H1 (cell line): ENCODE measurements around the gene USPL1. TPM values are rescaled to one million over a fixed set of nuclear protein-coding genes. Genes with fewer than 3 reads are reported as not detected.

Experiments used
- BACH1 ChIP-seq: IDR thresholded peaks from 2 replicates; pipeline ENCODE4 v1.6.1; 2012; ENCODE audit warnings: low read length, improper control_type of control experiment
- CHD2 ChIP-seq: IDR thresholded peaks from 2 replicates; pipeline ENCODE4 v1.6.1; 2012; ENCODE audit warnings: low read length, improper control_type of control experiment
- GABPA ChIP-seq: IDR thresholded peaks from 2 replicates; pipeline ENCODE4 v1.6.1; 2011; ENCODE audit warnings: mild to moderate bottlenecking, low read length, moderate library complexity, borderline replicate concordance; ENCODE audit not compliant: insufficient read depth
- GTF2F1 ChIP-seq: IDR thresholded peaks from 2 replicates; pipeline ENCODE4 v1.6.1; 2012; ENCODE audit warnings: low read depth, low read length, improper control_type of control experiment, borderline replicate concordance
- HDAC2 ChIP-seq, 2 experiments: fragments of 300-600 bp in 1 of 2; sonication (generic) in 1 of 2; IDR thresholded peaks; 2 replicates each; pipeline ENCODE4 v1.6.1; 2011 to 2012; ENCODE audit warnings: low read depth in 2 of 2, low read length in 2 of 2, mild to moderate bottlenecking in 2 of 2, moderate library complexity in 2 of 2, borderline replicate concordance in 1 of 2, inconsistent platforms in 1 of 2
- KDM4A ChIP-seq: IDR thresholded peaks from one replicate; pipeline ENCODE4 v1.7.1; 2012; ENCODE audit warnings: low read depth, mild to moderate bottlenecking, moderate library complexity, low read length, inconsistent platforms; ENCODE audit not compliant: severe bottlenecking
- MAFK ChIP-seq: IDR thresholded peaks from 2 replicates; pipeline ENCODE4 v1.6.1; 2012; ENCODE audit warnings: low read depth, mild to moderate bottlenecking, improper control_type of control experiment, low read length
- NRF1 ChIP-seq: IDR thresholded peaks from 2 replicates; pipeline ENCODE4 v1.6.1; 2011; ENCODE audit warnings: mild to moderate bottlenecking, low read depth, low read length, improper control_type of control experiment
- POLR2A ChIP-seq, 2 experiments: IDR thresholded peaks; 1 replicate in 1 of 2; 2 replicates in 1 of 2; pipeline ENCODE4 v1.6.1; 2011; ENCODE audit warnings: low read depth in 2 of 2, low read length in 2 of 2, mild to moderate bottlenecking in 2 of 2; ENCODE audit errors: control extremely low read depth in 1 of 2
- POU5F1 ChIP-seq: IDR thresholded peaks from 2 replicates; pipeline ENCODE4 v1.6.1; 2011; ENCODE audit warnings: low read depth, mild to moderate bottlenecking, low read length, moderate library complexity
- RBBP5 ChIP-seq: IDR thresholded peaks from 2 replicates; pipeline ENCODE4 v1.7.1; 2012; ENCODE audit warnings: low read depth, mild to moderate bottlenecking, inconsistent platforms, low read length, moderate library complexity, borderline replicate concordance
- TAF1 ChIP-seq: IDR thresholded peaks from 2 replicates; pipeline ENCODE4 v1.6.1; 2011; ENCODE audit warnings: mild to moderate bottlenecking, low read depth, low read length
- polyA plus RNA-seq, 7 experiments: library from polyadenylated mRNA; depleted of rRNA in 3 of 7; stranded (reverse) in 5 of 7; unstranded in 2 of 7; fragments of >200 nt in 5 of 7; fragments of 200-250 nt in 2 of 7; gene quantifications; 1 replicate in 5 of 7; 2 replicates in 1 of 7; 4 replicates in 1 of 7; pipeline versions ENCODE4 v1.2.1 to v1.2.3, GENCODE V29; 2011 to 2013; ENCODE audit warnings: missing spikeins in 2 of 7, mixed read lengths in 2 of 7
- total RNA-seq: library from RNA; stranded (reverse); fragmentation: NEBNext Ultra II Directional; extraction: Animal tissue kit (Norgen Biotek cat#: 25700); gene quantifications from 2 replicates; pipeline ENCODE4 v1.2.1, GENCODE V29; 2021
- TF ChIP-seq, protein P1 (sequence below): fragments of 300-600 bp; sonication (generic); IDR thresholded peaks from 2 replicates; pipeline ENCODE4 v1.7.1; 2012; ENCODE audit warnings: low read length, moderate library complexity, mild to moderate bottlenecking, inconsistent platforms; ENCODE audit not compliant: insufficient replicate concordance

The USPL1 gene
- total and polyA plus RNA-seq, 2 of the 8 experiments (the other 6 are each of a cell fraction or from before 2014, with no cell fraction given), result 6.3 to 17.1 TPM

- TF ChIP-seq, protein P1, sequence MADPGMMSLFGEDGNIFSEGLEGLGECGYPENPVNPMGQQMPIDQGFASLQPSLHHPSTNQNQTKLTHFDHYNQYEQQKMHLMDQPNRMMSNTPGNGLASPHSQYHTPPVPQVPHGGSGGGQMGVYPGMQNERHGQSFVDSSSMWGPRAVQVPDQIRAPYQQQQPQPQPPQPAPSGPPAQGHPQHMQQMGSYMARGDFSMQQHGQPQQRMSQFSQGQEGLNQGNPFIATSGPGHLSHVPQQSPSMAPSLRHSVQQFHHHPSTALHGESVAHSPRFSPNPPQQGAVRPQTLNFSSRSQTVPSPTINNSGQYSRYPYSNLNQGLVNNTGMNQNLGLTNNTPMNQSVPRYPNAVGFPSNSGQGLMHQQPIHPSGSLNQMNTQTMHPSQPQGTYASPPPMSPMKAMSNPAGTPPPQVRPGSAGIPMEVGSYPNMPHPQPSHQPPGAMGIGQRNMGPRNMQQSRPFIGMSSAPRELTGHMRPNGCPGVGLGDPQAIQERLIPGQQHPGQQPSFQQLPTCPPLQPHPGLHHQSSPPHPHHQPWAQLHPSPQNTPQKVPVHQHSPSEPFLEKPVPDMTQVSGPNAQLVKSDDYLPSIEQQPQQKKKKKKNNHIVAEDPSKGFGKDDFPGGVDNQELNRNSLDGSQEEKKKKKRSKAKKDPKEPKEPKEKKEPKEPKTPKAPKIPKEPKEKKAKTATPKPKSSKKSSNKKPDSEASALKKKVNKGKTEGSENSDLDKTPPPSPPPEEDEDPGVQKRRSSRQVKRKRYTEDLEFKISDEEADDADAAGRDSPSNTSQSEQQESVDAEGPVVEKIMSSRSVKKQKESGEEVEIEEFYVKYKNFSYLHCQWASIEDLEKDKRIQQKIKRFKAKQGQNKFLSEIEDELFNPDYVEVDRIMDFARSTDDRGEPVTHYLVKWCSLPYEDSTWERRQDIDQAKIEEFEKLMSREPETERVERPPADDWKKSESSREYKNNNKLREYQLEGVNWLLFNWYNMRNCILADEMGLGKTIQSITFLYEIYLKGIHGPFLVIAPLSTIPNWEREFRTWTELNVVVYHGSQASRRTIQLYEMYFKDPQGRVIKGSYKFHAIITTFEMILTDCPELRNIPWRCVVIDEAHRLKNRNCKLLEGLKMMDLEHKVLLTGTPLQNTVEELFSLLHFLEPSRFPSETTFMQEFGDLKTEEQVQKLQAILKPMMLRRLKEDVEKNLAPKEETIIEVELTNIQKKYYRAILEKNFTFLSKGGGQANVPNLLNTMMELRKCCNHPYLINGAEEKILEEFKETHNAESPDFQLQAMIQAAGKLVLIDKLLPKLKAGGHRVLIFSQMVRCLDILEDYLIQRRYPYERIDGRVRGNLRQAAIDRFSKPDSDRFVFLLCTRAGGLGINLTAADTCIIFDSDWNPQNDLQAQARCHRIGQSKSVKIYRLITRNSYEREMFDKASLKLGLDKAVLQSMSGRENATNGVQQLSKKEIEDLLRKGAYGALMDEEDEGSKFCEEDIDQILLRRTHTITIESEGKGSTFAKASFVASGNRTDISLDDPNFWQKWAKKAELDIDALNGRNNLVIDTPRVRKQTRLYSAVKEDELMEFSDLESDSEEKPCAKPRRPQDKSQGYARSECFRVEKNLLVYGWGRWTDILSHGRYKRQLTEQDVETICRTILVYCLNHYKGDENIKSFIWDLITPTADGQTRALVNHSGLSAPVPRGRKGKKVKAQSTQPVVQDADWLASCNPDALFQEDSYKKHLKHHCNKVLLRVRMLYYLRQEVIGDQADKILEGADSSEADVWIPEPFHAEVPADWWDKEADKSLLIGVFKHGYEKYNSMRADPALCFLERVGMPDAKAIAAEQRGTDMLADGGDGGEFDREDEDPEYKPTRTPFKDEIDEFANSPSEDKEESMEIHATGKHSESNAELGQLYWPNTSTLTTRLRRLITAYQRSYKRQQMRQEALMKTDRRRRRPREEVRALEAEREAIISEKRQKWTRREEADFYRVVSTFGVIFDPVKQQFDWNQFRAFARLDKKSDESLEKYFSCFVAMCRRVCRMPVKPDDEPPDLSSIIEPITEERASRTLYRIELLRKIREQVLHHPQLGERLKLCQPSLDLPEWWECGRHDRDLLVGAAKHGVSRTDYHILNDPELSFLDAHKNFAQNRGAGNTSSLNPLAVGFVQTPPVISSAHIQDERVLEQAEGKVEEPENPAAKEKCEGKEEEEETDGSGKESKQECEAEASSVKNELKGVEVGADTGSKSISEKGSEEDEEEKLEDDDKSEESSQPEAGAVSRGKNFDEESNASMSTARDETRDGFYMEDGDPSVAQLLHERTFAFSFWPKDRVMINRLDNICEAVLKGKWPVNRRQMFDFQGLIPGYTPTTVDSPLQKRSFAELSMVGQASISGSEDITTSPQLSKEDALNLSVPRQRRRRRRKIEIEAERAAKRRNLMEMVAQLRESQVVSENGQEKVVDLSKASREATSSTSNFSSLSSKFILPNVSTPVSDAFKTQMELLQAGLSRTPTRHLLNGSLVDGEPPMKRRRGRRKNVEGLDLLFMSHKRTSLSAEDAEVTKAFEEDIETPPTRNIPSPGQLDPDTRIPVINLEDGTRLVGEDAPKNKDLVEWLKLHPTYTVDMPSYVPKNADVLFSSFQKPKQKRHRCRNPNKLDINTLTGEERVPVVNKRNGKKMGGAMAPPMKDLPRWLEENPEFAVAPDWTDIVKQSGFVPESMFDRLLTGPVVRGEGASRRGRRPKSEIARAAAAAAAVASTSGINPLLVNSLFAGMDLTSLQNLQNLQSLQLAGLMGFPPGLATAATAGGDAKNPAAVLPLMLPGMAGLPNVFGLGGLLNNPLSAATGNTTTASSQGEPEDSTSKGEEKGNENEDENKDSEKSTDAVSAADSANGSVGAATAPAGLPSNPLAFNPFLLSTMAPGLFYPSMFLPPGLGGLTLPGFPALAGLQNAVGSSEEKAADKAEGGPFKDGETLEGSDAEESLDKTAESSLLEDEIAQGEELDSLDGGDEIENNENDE, result no peak
- TF ChIP-seq NRF1 (no peak), CHD2 (no peak), POLR2A (IDR thresholded peaks at IDR 0.05; ENCODE audit: control extremely low read depth in 1 of 2, low read depth in 2 of 2, low read length in 2 of 2) (no peak), GTF2F1 (no peak), POU5F1 (no peak), TAF1 (no peak), MAFK (no peak), HDAC2 (IDR thresholded peaks at IDR 0.05; ENCODE audit: borderline replicate concordance in 1 of 2, low read depth in 2 of 2, low read length in 2 of 2) (no peak), KDM4A (no peak), BACH1 (no peak), GABPA (no peak), RBBP5 (no peak)
These were observed 74.4 kb downstream of the USPL1 start (continued) for GRCh38 chr13:30692113-30692512.
